IPS DF 6.9 (cell line): ENCODE data around the gene SOCS1.
"Not testable (repeated sequence)": the region's sequence is repeated elsewhere in the genome, so short reads cannot be mapped to it uniquely, and the experiment has no call there.

Experiments
- DNase-seq: peaks from one replicate; pipeline ENCODE4 v3.0.0-alpha.2; 2013; ENCODE audit warnings: low read depth, low spot score
- H3K27ac ChIP-seq: one replicate; pipeline ENCODE4 v1.5.1; 2013; ENCODE audit warnings: low read length, control low read depth
- H3K27me3 ChIP-seq: 2 replicates; pipeline ENCODE4 v1.6.1; 2013; ENCODE audit warnings: mild to moderate bottlenecking, low read length; ENCODE audit not compliant: control insufficient read depth, insufficient read depth
- H3K36me3 ChIP-seq: 2 replicates; pipeline ENCODE4 v1.6.1; 2013; ENCODE audit warnings: low read length; ENCODE audit not compliant: control insufficient read depth, insufficient read depth
- H3K4me1 ChIP-seq: 2 replicates; pipeline ENCODE4 v1.6.1; 2013; ENCODE audit warnings: low read length; ENCODE audit not compliant: control insufficient read depth, insufficient read depth
- H3K4me3 ChIP-seq: 2 replicates; pipeline ENCODE4 v1.5.1; 2013; ENCODE audit warnings: mild to moderate bottlenecking, low read length
- H3K9me3 ChIP-seq: 2 replicates; pipeline ENCODE4 v1.6.1; 2013; ENCODE audit warnings: low read length, inconsistent platforms; ENCODE audit not compliant: control insufficient read depth, insufficient read depth
- WGBS: extraction: QIAGEN DNeasy Blood & Tissue Kit; methylation state at CpG from one replicate; pipeline ENCODE4 v1.1.7; 2013; ENCODE audit warnings: mixed read lengths, missing lambda C conversion rate; ENCODE audit not compliant: insufficient read length, insufficient coverage; 5-methylcytosine and 5-hydroxymethylcytosine counted together

SOCS1 gene

DNA sequence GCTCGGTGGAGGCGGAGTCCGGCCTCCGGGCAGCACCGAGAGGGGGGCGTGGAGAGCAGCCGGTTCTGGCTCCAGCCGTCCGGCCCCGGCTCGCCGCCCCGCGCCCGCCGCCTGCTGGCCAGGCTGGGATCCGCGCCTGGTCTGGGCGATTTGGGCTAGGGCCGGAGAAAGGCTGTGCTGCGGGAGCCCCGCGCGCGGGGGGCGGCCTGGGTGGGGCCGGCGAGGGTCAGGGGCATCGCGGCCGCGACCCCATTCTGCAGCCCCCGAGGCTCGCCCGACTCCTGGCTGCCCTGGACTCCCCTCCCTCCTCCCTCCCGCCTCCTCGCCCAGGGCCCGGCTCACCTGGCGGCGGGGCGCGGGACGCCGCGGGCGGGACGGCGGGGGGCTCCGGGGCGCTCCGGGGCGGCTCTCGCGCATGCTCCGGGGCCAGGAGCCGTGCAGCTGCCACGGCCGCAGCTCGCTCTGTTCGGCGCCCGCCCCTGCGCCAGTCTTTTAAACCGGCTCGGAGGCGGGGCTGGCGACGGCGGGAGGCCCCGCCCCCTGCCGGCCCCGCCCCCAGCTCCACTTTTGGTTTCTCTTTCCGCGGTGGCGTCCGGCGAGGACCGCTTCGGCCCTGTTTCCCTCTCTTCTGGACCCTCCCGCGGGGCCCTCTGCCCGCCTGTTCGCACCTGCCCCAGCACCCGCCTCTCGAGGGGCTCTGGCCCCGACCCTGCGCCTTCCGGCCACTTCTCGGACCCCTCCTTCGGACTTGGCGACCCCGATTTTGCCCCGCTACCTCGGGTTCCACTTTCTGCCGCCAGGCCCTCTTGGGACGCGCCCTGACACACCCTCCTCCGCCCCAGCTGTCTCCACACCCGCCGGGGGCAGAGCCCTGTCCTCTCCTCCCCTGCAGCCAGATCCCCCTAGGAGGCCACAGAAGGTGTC is at the start of gene SOCS1:
Gene SOCS1 (minus strand): TSS at position 468 of the 924 bp plus-strand sequence. CDS start 726 bp downstream, outside the sequence.
- Histone ChIP-seq H3K27ac (no peak within 1 kb of the TSS), H3K36me3 (peaks cover 8% of the 10 kb centered on the region; the same call in 1 of the 2 replicates), H3K27me3 (no peaks in the 10 kb centered on the region), H3K9me3 (no peaks in the 10 kb centered on the region), H3K4me3 (peak within 1 kb of the TSS; percentile 93), H3K4me1 (0 out of 2 replicates have a peak, but pooled peaks cover 3% of the 10 kb centered on the region)
- no CpG with 5 or more reads among the region's 100 CpGs for WGBS
- DNase-seq = no peak

- Histone ChIP-seq H3K36me3 (no peaks in the 10 kb centered on the region), H3K4me1 (no peaks in the 10 kb centered on the region), H3K4me3 (no peak overlapping the region), H3K27me3 (no peaks in the 10 kb centered on the region), H3K27ac (no peak overlapping the region), H3K9me3 (no peaks in the 10 kb centered on the region)
- no CpG with 5 or more reads among the region's 18 CpGs for WGBS
- no peak for DNase-seq
These were observed 47.6 kb upstream of the SOCS1 start for GRCh38 chr16:11303405-11304138.

- WGBS = no CpG with 5 or more reads among the region's 4 CpGs
- Histone ChIP-seq H3K27ac (no peak overlapping the region), H3K36me3 (no peaks in the 10 kb centered on the region), H3K27me3 (no peaks in the 10 kb centered on the region), H3K4me3 (no peak overlapping the region), H3K4me1 (no peaks in the 10 kb centered on the region), H3K9me3 (no peaks in the 10 kb centered on the region)
- DNase-seq = no peak
These were observed 47.0 kb upstream of the SOCS1 start for GRCh38 chr16:11302977-11303376.

- no peak overlapping the region for H3K27ac ChIP-seq
- no peak for DNase-seq
- no peaks in the 10 kb centered on the region for H3K27me3 ChIP-seq
- H3K36me3 ChIP-seq = no peaks in the 10 kb centered on the region
- no peak overlapping the region for H3K4me3 ChIP-seq
- no peaks in the 10 kb centered on the region for H3K9me3 ChIP-seq
- no CpG with 5 or more reads among the region's 4 CpGs for WGBS
- H3K4me1 ChIP-seq = peaks cover 4% of the 10 kb centered on the region
These were observed 45.9 kb upstream of the SOCS1 start for GRCh38 chr16:11301645-11302501.

- peaks cover 4% of the 10 kb centered on the region for H3K4me1 ChIP-seq
- WGBS = no CpG with 5 or more reads among the region's 7 CpGs
- H3K9me3 ChIP-seq = no peaks in the 10 kb centered on the region
- no peaks in the 10 kb centered on the region for H3K36me3 ChIP-seq
- no peak for DNase-seq
- no peak overlapping the region for H3K27ac ChIP-seq
- no peaks in the 10 kb centered on the region for H3K27me3 ChIP-seq
- no peak overlapping the region for H3K4me3 ChIP-seq
These were observed 44.5 kb upstream of the SOCS1 start for GRCh38 chr16:11300560-11300892.

DNA sequence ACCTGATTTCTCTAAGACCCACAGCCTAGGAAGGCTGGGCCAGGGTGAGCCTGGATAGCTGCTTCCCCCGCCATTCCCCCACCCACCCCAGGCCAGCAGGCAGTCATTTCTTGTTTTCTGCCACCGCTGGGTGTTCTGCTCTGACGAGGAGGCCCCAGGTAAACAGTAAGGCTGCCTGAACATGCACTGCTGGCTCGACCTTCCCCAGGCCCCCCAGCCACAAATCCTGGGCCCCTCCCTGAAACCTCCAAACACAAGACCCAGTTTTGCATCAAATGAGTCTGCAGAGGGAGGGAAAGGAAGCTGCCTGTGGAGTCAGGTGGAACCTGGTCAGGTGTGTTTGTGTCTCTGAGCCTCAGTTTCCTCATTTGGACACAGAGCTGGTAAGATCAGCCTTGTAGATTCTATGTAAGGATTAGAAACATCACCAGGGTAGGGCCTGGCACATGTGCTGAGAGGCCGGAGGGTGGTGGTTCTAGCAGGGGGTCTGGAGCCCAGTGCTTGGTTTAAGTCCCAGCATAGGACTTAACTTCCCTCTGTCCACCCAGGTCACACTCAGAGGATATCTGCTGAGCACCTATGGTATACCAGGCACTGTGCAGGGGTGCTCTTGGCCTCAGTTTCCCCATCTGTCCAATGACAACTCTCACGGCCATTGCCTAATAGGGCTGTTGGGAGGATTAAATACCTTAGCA is 44.0 kb upstream of the SOCS1 start:
- WGBS = no CpG with 5 or more reads among the region's 6 CpGs
- H3K36me3 ChIP-seq = no peaks in the 10 kb centered on the region

GRCh38 chr16:11298950-11299547 is 43.0 kb upstream of the SOCS1 start:
- not testable (repeated sequence) for H3K36me3 ChIP-seq, H3K4me1 ChIP-seq, DNase-seq, H3K27me3 ChIP-seq, H3K27ac ChIP-seq, H3K4me3 ChIP-seq, H3K9me3 ChIP-seq
- no CpG with 5 or more reads among the region's 13 CpGs for WGBS

More for the DNA sequence above, 44.0 kb upstream of the SOCS1 start:
- H3K27ac ChIP-seq = no peak overlapping the region
- no peak for DNase-seq
- peaks cover 4% of the 10 kb centered on the region for H3K4me1 ChIP-seq
- no peaks in the 10 kb centered on the region for H3K27me3 ChIP-seq
- H3K4me3 ChIP-seq = no peak overlapping the region
- H3K9me3 ChIP-seq = no peaks in the 10 kb centered on the region

DNA sequence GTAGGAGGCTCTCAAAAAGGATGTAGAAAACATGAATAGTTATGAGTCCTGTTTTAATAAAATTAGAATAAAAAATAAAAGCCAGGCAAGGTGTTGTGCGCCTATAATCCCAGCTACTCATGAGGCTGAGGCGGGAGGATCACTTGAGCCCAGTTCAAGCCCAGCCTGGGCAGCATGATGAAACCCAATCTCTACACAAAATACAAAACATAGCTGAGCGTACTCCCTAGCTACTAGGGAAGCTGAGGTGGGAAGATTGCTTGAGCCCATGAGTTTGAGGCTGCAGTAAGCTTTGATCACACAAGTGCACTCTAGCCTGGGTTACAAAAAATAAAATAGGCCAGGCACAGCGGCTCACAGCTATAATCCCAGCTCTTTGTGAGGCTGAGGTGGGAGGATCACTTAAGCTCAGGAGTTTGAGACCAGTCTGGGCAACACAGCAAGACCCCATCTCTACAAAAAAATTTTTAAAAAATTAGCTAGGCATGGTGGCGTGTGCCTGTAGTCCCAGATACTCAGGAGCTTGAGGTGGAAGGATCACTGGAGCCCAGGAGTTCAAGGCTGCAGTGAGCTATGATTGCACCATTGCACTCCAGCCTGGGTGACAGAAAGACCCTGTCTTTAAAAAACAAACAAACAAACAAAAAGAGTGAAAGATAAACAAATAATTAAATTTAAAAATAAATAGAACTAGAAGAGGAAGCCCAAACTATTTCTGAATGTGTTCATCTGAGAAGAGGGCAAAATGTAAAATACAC is 42.3 kb upstream of the SOCS1 start:
- Histone ChIP-seq H3K36me3 (no peaks in the 10 kb centered on the region), H3K4me3 (no peak overlapping the region), H3K27ac (no peak overlapping the region), H3K9me3 (no peaks in the 10 kb centered on the region), H3K4me1 (peaks cover 4% of the 10 kb centered on the region), H3K27me3 (no peaks in the 10 kb centered on the region)
- WGBS = no CpG with 5 or more reads among the region's 5 CpGs
- DNase-seq = no peak

DNA sequence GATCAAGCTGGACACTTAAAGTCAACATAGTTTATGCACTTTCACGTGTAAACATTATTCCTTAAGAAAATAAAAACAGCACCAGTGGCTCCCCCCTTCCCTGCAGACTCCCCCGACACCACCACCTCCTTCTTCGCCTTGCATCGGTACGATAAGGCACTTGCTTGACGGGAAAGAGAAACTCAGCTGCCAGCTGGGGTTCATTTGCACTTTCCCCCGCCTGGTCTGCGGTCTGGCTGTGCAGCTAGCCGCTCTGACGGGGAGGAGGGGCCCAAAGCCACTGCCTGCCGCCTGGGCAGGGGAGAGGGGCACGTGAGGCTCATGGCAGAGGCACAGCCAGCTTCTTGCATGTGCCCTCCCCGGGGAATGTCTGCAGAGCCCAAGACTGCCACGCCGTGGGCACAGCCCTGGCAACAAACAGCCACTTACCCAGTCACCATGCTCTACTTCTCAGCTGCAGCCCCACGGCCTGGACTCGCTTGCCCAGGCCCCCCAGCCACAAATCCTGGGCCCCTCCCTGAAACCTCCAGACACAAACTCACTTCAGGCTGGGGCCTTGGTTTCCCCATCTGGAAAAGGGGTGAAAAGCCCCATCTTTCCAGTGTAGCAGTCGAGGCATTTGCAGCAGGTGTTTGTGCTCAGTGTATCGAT is 41.6 kb upstream of the SOCS1 start:
- Histone ChIP-seq H3K27ac (no peak overlapping the region), H3K27me3 (no peaks in the 10 kb centered on the region), H3K4me1 (peaks cover 4% of the 10 kb centered on the region), H3K36me3 (no peaks in the 10 kb centered on the region), H3K4me3 (no peak overlapping the region), H3K9me3 (no peaks in the 10 kb centered on the region)
- no peak for DNase-seq
- no CpG with 5 or more reads among the region's 19 CpGs for WGBS
